PC-3 (cell line): ENCODE measurements around the gene C1QL2. TPM values are rescaled to one million over a fixed set of nuclear protein-coding genes. Genes with fewer than 3 reads are reported as not detected.

Source experiments
- ATAC-seq: fragments of 200-7000 bp; cut with Tn5 transposase; 2 replicates; pipeline ENCODE4 v1.9.1; 2020; ENCODE audit warnings: mild to moderate bottlenecking, moderate library complexity
- BruUV-seq: library from RNA; stranded (reverse); fragments of 400-500 nt; replicated peaks from 2 replicates; lab custom pipeline; 2021; lab: Mats Ljungman, UMichigan
- CTCF ChIA-PET: fragments of 300-600 bp; sonication (Branson Sonifier 250); formaldehyde crosslinking; loops from one replicate; lab custom pipeline; 2022; ENCODE audit warnings: antibody characterized with exemption; lab: Charles Lee
- POLR2A ChIA-PET: fragments of 300-600 bp; sonication (Branson Sonifier 250); formaldehyde crosslinking; loops from one replicate; lab custom pipeline; 2022; ENCODE audit warnings: antibody characterized with exemption; ENCODE audit not compliant: unreplicated experiment; lab: Charles Lee
- DNase-seq: peaks from one replicate; pipeline ENCODE4 v3.0.0-alpha.2; 2015
- H2AFZ ChIP-seq: fragments of 300-600 bp; sonication (generic); 2 replicates; pipeline ENCODE4 v1.6.0; 2016; ENCODE audit warnings: antibody characterized with exemption, low read length
- H3F3A ChIP-seq: fragments of 300-600 bp; sonication (generic); one replicate; pipeline ENCODE4 v1.6.0; 2017; ENCODE audit warnings: antibody characterized with exemption, low read length, control low read depth, mild to moderate bottlenecking; ENCODE audit not compliant: unreplicated experiment
- H3K27ac ChIP-seq: fragments of 300-600 bp; sonication (generic); 2 replicates; pipeline ENCODE4 v1.5.1; 2016; ENCODE audit warnings: mild to moderate bottlenecking, low read length
- H3K27me3 ChIP-seq: fragments of 300-600 bp; sonication (generic); 2 replicates; pipeline ENCODE4 v1.6.1; 2016; ENCODE audit warnings: low read length, mixed read lengths
- H3K36me3 ChIP-seq: fragments of 300-600 bp; sonication (generic); 2 replicates; pipeline ENCODE4 v1.6.1; 2016; ENCODE audit warnings: low read depth, mixed run types, low read length, mixed read lengths
- H3K4me1 ChIP-seq: fragments of 300-600 bp; sonication (generic); 2 replicates; pipeline ENCODE4 v1.5.1; 2016; ENCODE audit warnings: low read length; ENCODE audit not compliant: insufficient read depth
- H3K4me2 ChIP-seq: fragments of 300-600 bp; sonication (generic); 2 replicates; pipeline ENCODE4 v1.6.0; 2016; ENCODE audit warnings: low read length
- H3K4me3 ChIP-seq: fragments of 300-600 bp; sonication (generic); 2 replicates; pipeline ENCODE4 v1.5.1; 2016; ENCODE audit warnings: mild to moderate bottlenecking, low read length, mixed read lengths
- H3K79me2 ChIP-seq: fragments of 300-600 bp; sonication (generic); 2 replicates; pipeline ENCODE4 v1.6.1; 2017; ENCODE audit warnings: low read length, mixed read lengths
- H3K9ac ChIP-seq: fragments of 300-600 bp; sonication (generic); 2 replicates; pipeline ENCODE4 v1.6.0; 2016; ENCODE audit warnings: mild to moderate bottlenecking, low read length
- H3K9me2 ChIP-seq: fragments of 300-600 bp; sonication (generic); replicated peaks from 2 replicates; pipeline ENCODE4 v1.6.1; 2016; ENCODE audit warnings: mixed run types, low read length, mixed read lengths
- H3K9me3 ChIP-seq: fragments of 300-600 bp; sonication (generic); 2 replicates; pipeline ENCODE4 v1.6.1; 2016; ENCODE audit warnings: low read length, mixed read lengths
- H4K20me1 ChIP-seq: fragments of 300-600 bp; sonication (generic); 2 replicates; pipeline ENCODE4 v1.6.1; 2016; ENCODE audit warnings: low read length, mixed read lengths
- EZH2 ChIP-seq: fragments of 300-600 bp; sonication (generic); IDR thresholded peaks from one replicate; pipeline ENCODE4 v1.6.1; 2017; ENCODE audit warnings: antibody characterized with exemption, mild to moderate bottlenecking, low read length; ENCODE audit not compliant: unreplicated experiment
- EZH2phosphoT487 ChIP-seq: fragments of 300-600 bp; sonication (generic); IDR thresholded peaks from 2 replicates; pipeline ENCODE4 v1.6.1; 2018; ENCODE audit warnings: mild to moderate bottlenecking, antibody characterized with exemption, low read length, borderline replicate concordance
- intact Hi-C: fragments of 100-400 bp; cut with micrococcal nuclease; formaldehyde crosslinking; loops from 2 replicates; pipeline ENCODE4 v1.9.0; 2023
- total RNA-seq: library from RNA; depleted of rRNA; stranded (reverse); fragments of >200 nt; gene quantifications from 2 replicates; pipeline ENCODE4 v1.2.3, GENCODE V29; 2014
- TF ChIP-seq, protein P1 (sequence below): fragments of 300-600 bp; sonication (generic); conservative IDR thresholded peaks from 2 replicates; pipeline ENCODE4 v1.5.1; 2017; ENCODE audit warnings: antibody characterized with exemption, low read depth, mild to moderate bottlenecking, low read length

Gene C1QL2
- total RNA-seq, 1 experiment from 2014 or later, result not detected

DNA sequence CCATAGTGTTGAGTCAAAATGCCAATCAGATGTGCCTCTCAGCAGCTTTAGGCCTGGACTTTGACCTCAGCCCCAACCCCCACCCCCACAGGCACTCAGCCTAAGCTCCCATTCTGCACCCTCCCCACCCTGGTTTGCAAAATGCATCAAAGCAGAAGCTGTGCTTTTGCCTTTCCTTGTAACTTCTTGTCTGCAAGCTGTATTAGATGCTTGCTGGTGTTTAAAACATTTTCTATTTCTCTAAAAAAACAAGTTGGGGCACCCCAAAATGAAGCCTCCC lies 38.5 kb upstream of the C1QL2 start:
- Histone ChIP-seq H2AFZ (no peak overlapping the region), H3K36me3 (no peaks in the 10 kb centered on the region), H3K27ac (no peak overlapping the region), H3K4me2 (peak overlapping the region; percentile 11; the same call in 1 of the 2 replicates), H3K4me1 (peaks cover 17% of the 10 kb centered on the region), H3K79me2 (no peaks in the 10 kb centered on the region), H3K4me3 (no peak overlapping the region), H4K20me1 (no peaks in the 10 kb centered on the region), H3K9me3 (no peaks in the 10 kb centered on the region), H3K9ac (no peak overlapping the region), H3K9me2 (no peaks in the 10 kb centered on the region), H3F3A (no peaks in the 10 kb centered on the region), H3K27me3 (no peaks in the 10 kb centered on the region)
- intact Hi-C loops, result no loop called here
- TF ChIP-seq, protein P1, sequence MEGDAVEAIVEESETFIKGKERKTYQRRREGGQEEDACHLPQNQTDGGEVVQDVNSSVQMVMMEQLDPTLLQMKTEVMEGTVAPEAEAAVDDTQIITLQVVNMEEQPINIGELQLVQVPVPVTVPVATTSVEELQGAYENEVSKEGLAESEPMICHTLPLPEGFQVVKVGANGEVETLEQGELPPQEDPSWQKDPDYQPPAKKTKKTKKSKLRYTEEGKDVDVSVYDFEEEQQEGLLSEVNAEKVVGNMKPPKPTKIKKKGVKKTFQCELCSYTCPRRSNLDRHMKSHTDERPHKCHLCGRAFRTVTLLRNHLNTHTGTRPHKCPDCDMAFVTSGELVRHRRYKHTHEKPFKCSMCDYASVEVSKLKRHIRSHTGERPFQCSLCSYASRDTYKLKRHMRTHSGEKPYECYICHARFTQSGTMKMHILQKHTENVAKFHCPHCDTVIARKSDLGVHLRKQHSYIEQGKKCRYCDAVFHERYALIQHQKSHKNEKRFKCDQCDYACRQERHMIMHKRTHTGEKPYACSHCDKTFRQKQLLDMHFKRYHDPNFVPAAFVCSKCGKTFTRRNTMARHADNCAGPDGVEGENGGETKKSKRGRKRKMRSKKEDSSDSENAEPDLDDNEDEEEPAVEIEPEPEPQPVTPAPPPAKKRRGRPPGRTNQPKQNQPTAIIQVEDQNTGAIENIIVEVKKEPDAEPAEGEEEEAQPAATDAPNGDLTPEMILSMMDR, result no peak
- no peak for TF ChIP-seq EZH2
- no peak for TF ChIP-seq EZH2phosphoT487
- ChIA-PET CTCF (no interaction called here), POLR2A (no interaction called here)
- no peak for ATAC-seq
- BruUV-seq, result no TSS peak
- no peak for DNase-seq

DNA sequence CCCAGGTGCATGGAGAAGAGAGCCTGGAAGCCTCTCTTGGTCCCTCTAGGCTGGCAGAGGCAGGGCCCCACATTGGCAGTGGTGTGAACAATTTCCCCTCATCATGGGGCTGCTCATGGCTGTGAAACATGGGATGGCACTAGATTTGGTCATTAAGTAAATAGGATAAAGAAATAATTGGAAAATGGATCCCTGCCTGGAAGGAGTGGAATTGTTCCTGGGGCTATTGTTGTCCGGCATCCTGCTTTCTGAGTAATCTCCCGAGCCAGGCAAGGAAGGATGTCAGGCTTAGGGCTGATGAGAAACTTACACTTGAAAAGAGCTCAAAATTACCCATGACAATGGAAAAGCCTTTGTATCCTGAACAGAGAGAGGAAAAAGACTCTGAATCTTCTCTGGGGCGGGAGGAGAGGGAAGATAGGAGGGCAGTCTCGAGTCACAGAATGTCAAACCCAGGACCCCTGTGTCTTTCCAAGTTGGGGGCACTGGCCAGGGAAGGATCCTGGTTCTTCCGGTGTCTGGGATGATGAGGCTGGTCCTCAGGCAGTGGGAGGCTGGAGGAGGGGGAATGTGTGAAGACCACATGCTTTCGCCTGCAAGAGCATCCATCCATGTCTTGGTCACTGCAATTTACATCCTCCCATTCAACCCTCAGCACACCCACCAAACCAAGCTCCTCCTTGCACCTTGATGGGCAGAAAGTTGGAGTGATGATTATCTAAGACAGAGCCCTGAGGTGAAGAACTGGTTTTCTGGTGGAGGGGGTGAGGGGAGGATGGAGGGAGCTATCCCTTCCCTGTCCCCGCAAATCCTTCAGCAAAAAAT lies 38.0 kb upstream of the C1QL2 start:
- Histone ChIP-seq H3K4me1 (peaks cover 17% of the 10 kb centered on the region), H3K79me2 (no peaks in the 10 kb centered on the region), H3K4me3 (no peak overlapping the region), H3K36me3 (no peaks in the 10 kb centered on the region), H3K27me3 (no peaks in the 10 kb centered on the region), H3F3A (no peaks in the 10 kb centered on the region), H3K9me3 (no peaks in the 10 kb centered on the region), H3K27ac (peak overlapping the region; percentile 49), H4K20me1 (no peaks in the 10 kb centered on the region), H3K9me2 (no peaks in the 10 kb centered on the region), H3K4me2 (peak overlapping the region; percentile 41), H3K9ac (no peak overlapping the region), H2AFZ (no peak overlapping the region)
- intact Hi-C loops, result no loop called here
- POLR2A ChIA-PET, result no interaction called here
- CTCF ChIA-PET, result no interaction called here
- peak; percentile 79 for ATAC-seq
- no peak for TF ChIP-seq EZH2phosphoT487
- TF ChIP-seq EZH2, result no peak
- TF ChIP-seq, protein P1, result no peak
- no TSS peak for BruUV-seq
- peak; percentile 76 for DNase-seq

DNA sequence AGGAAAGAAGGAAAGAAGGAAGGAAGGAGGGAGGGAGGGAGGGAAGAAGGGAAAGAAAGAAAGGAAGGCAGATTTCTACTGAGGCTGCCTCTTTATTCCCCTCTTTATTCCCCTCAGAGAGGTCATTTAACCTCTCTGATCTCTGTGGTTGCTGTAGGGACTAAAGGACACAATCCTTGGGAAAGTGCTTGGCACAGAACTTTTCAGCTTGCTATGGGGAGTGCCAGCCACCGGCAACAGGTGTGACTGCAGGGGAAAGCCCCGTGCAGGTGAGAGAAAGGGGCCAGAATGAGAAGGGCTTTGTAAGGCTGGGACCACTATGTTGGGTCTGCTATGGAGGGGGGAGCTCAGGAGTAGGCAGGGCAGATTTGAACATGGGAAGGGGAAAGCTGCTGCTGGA lies 37.3 kb upstream of the C1QL2 start:
- no peaks in the 10 kb centered on the region for H3K36me3 ChIP-seq
- no peaks in the 10 kb centered on the region for H3F3A ChIP-seq
- H3K4me2 ChIP-seq, result peak overlapping the region; percentile 41; the same call in 1 of the 2 replicates
- H4K20me1 ChIP-seq, result no peaks in the 10 kb centered on the region
- DNase-seq, result no peak
- H3K4me1 ChIP-seq, result peaks cover 17% of the 10 kb centered on the region
- H3K4me3 ChIP-seq, result no peak overlapping the region
- ChIA-PET POLR2A (no interaction called here), CTCF (no interaction called here)
- BruUV-seq, result no TSS peak
- no peaks in the 10 kb centered on the region for H3K79me2 ChIP-seq
- no peak overlapping the region for H3K27ac ChIP-seq
- no peak; the same call in 1 of the 2 replicates for ATAC-seq
- no peaks in the 10 kb centered on the region for H3K9me2 ChIP-seq
- no peak overlapping the region for H2AFZ ChIP-seq
- H3K9ac ChIP-seq, result no peak overlapping the region
- no peak for TF ChIP-seq EZH2
- TF ChIP-seq EZH2phosphoT487, result no peak
- TF ChIP-seq, protein P1, result no peak
- H3K27me3 ChIP-seq, result no peaks in the 10 kb centered on the region
- intact Hi-C loops, result no loop called here
- H3K9me3 ChIP-seq, result no peaks in the 10 kb centered on the region
